K562 (cell line): ENCODE measurements around the gene GLCCI1. TPM values are rescaled to one million over a fixed set of nuclear protein-coding genes. Genes with fewer than 3 reads are reported as not detected.

Experiments used
- ATAC-seq: fragments of 200-7000 bp; cut with Tn5 transposase; 3 replicates; pipeline ENCODE4 v1.9.1; 2020; ENCODE audit warnings: moderate library complexity
- BruUV-seq: library from RNA; stranded (reverse); fragments of 400-500 nt; replicated peaks from 2 replicates; lab custom pipeline; 2021; lab: Mats Ljungman, UMichigan
- CTCF ChIA-PET: fragments of 300-600 bp; formaldehyde crosslinking; extraction: SDS; loops from one replicate; lab custom pipeline; 2021; ENCODE audit warnings: low intra/inter-chr PET ratio; lab: Yijun Ruan, JAX
- POLR2A ChIA-PET: fragments of 300-600, 350-650 bp; sonication (Branson Sonifier 250); formaldehyde crosslinking; extraction: SDS; loops from one replicate; lab custom pipeline; 2021; ENCODE audit warnings: antibody characterized with exemption, inconsistent platforms; lab: Yijun Ruan, JAX
- DNase-seq, 4 experiments: peaks; one replicate each; pipeline versions ENCODE4 v3.0.0 to v3.0.0-alpha.2; 2011 to 2018; ENCODE audit warnings: low spot score in 3 of 4, mixed read lengths in 3 of 4; ENCODE audit errors: extremely low read depth in 1 of 4
- FAIRE-seq: peaks from 2 replicates; lab custom pipeline; 2011; peaks lifted over from hg19 to GRCh38; lab: Jason Lieb, UNC
- H2AFZ ChIP-seq: 2 replicates; pipeline ENCODE4 v1.6.0; 2011; ENCODE audit warnings: low read depth, low read length, control low read depth, inconsistent platforms
- H3K27ac ChIP-seq: fragments of 200-600 bp; 3 replicates; pipeline ENCODE4 v1.8.0; 2011; ENCODE audit warnings: low read depth, mild to moderate bottlenecking, control low read depth, inconsistent platforms, low read length, moderate library complexity, mixed read lengths; ENCODE audit errors: extremely low read depth
- H3K27me3 ChIP-seq, 2 experiments: fragments of 300-600 bp in 1 of 2; 2 replicates in 1 of 2; 3 replicates in 1 of 2; pipeline versions ENCODE4 v1.6.0 to v1.8.0; 2011; ENCODE audit warnings: inconsistent platforms in 2 of 2, low read length in 2 of 2, mild to moderate bottlenecking in 1 of 2, mixed read lengths in 1 of 2, moderate library complexity in 1 of 2; ENCODE audit not compliant: control insufficient read depth in 2 of 2, insufficient read depth in 2 of 2
- H3K36me3 ChIP-seq: fragments of 300-600 bp; 3 replicates; pipeline ENCODE4 v1.8.0; 2011; ENCODE audit warnings: mild to moderate bottlenecking, low read length, inconsistent platforms; ENCODE audit not compliant: control insufficient read depth, insufficient read depth
- H3K4me1 ChIP-seq, 2 experiments: fragments of 200-600 bp in 1 of 2; replicated peaks in 1 of 2; 2 replicates in 1 of 2; 3 replicates in 1 of 2; pipeline versions ENCODE4 v1.5.1 to v1.8.0; 2011; ENCODE audit warnings: inconsistent platforms in 2 of 2, low read length in 2 of 2, mild to moderate bottlenecking in 1 of 2, mixed read lengths in 1 of 2, moderate library complexity in 1 of 2; ENCODE audit not compliant: control insufficient read depth in 2 of 2, insufficient read depth in 2 of 2
- H3K4me2 ChIP-seq: 2 replicates; pipeline ENCODE4 v1.6.1; 2011; ENCODE audit warnings: low read length, control low read depth, inconsistent platforms, mixed read lengths; ENCODE audit not compliant: insufficient read depth
- H3K4me3 ChIP-seq: fragments of 200-600 bp; sonication (generic), shearing (Covaris generic); 2 replicates; pipeline ENCODE4 v1.5.1; 2016; ENCODE audit warnings: control low read depth, inconsistent platforms
- H3K79me2 ChIP-seq: fragments of 200-600 bp; 3 replicates; pipeline ENCODE4 v1.8.0; 2011; ENCODE audit warnings: low read length, inconsistent platforms; ENCODE audit not compliant: control insufficient read depth, insufficient read depth
- H3K9ac ChIP-seq, 2 experiments: 2 replicates each; pipeline versions ENCODE4 v1.6.0 to v1.6.1; 2011; ENCODE audit warnings: low read depth in 2 of 2, low read length in 2 of 2, control low read depth in 1 of 2, inconsistent platforms in 1 of 2, mild to moderate bottlenecking in 1 of 2, mixed read lengths in 1 of 2; ENCODE audit not compliant: insufficient read depth in 1 of 2
- H3K9me1 ChIP-seq: one replicate; pipeline ENCODE4 v1.6.0; 2011; ENCODE audit warnings: inconsistent platforms, mild to moderate bottlenecking, low read length, moderate library complexity; ENCODE audit not compliant: control insufficient read depth, insufficient read depth
- H3K9me3 ChIP-seq: replicated peaks from 2 replicates; pipeline ENCODE4 v1.5.1; 2011; ENCODE audit warnings: low read depth, low read length, inconsistent platforms; ENCODE audit not compliant: control insufficient read depth, insufficient read depth
- H4K20me1 ChIP-seq: replicated peaks from 2 replicates; pipeline ENCODE4 v1.6.1; 2011; ENCODE audit warnings: low read length, inconsistent platforms, mixed read lengths; ENCODE audit not compliant: control insufficient read depth, insufficient read depth
- ARID1B ChIP-seq: fragments of 450-650 bp; IDR thresholded peaks from 2 replicates; pipeline ENCODE4 v1.6.1; 2016; ENCODE audit warnings: antibody characterized with exemption, mild to moderate bottlenecking, inconsistent platforms
- C11orf30 ChIP-seq: fragments of 450-650 bp; IDR thresholded peaks from 2 replicates; pipeline ENCODE4 v1.6.1; 2016; ENCODE audit warnings: low read depth, mild to moderate bottlenecking
- MAFG ChIP-seq: fragments of 450-650 bp; conservative IDR thresholded peaks from 2 replicates; pipeline ENCODE4 v1.6.1; 2016; ENCODE audit warnings: missing genetic modification characterization, missing compliant biosample characterization
- NRF1 ChIP-seq, 2 experiments: fragments of 450-650 bp; IDR thresholded peaks in 1 of 2; conservative IDR thresholded peaks in 1 of 2; 2 replicates each; pipeline ENCODE4 v1.6.1; 2014; ENCODE audit warnings: mild to moderate bottlenecking in 2 of 2
- SRSF3 ChIP-seq: fragments of 200-400 bp; formaldehyde crosslinking; IDR thresholded peaks from 2 replicates; pipeline ENCODE4 v1.6.1; 2016; ENCODE audit warnings: mild to moderate bottlenecking, low read length, moderate library complexity; ENCODE audit not compliant: insufficient read depth
- ZNF316 ChIP-seq: fragments of 450-650 bp; IDR thresholded peaks from 2 replicates; pipeline ENCODE4 v1.6.1; 2016
- WGBS: fragments of 100-300 bp; shearing (Covaris generic); methylation state at CpG from one replicate; pipeline ENCODE4 v1.1.6; 2016; ENCODE audit warnings: low coverage, mixed read lengths; ENCODE audit not compliant: insufficient coverage; ENCODE audit errors: missing lambda C conversion rate; 5-methylcytosine and 5-hydroxymethylcytosine counted together
- in situ Hi-C: fragments of 300-500 bp; cut with MboI; formaldehyde crosslinking; loops from 4 replicates; pipeline ENCODE4 v1.15.0; 2018; ENCODE audit warnings: inconsistent platforms, mixed read lengths
- intact Hi-C: fragments of 100-400 bp; cut with micrococcal nuclease; formaldehyde crosslinking; loops from 2 replicates; pipeline ENCODE4 v1.14.2; 2022
- polyA plus RNA-seq, 8 experiments: library from polyadenylated mRNA; depleted of rRNA in 4 of 8; stranded (reverse) in 5 of 8; unstranded in 3 of 8; fragments of >200 nt; fragmentation: Nextera tagmentation in 2 of 8; fragmentation: Illumina TruSeq in 1 of 8; extraction: Ambion mirVana in 2 of 8; extraction: Trizol in 1 of 8; gene quantifications; 2 replicates each; pipeline versions ENCODE4 v1.2.1 to v1.2.3, GENCODE V29; 2011 to 2014; ENCODE audit warnings: inconsistent platforms in 1 of 8, missing spikeins in 1 of 8
- total RNA-seq, 7 experiments: library from RNA; depleted of rRNA in 6 of 7; stranded (reverse); fragments of >200 nt in 6 of 7; fragmentation: Illumina TruSeq in 2 of 7; extraction: Trizol in 2 of 7; gene quantifications; 2 replicates each; pipeline versions ENCODE4 v1.2.1 to v1.2.3, GENCODE V29; 2011 to 2021; ENCODE audit warnings: low replicate concordance in 1 of 7

GLCCI1 gene
- total and polyA plus RNA-seq, 9 of the 15 experiments (the other 6 are each of a cell fraction or from before 2014, with no cell fraction given) = 2.7 to 11.9 (median 7.2) TPM

DNA sequence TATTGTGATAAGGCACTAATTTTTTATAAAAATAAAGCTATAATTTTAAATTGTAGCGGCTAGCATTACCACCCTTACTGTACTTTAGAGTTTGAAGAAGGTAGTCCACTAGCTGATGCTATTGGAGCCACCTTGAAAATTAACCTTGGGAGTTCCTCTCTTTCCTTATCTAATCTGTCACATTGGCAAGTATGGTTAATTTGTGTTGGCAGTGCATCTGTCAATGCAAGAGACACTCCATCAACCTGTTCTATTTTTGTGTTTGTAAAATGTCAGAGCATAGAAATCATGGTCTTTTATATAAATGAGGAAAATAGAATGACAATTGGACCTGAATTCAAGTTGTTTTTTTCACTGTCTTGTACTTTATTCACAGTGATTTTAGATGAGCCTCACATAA, 20.5 kb downstream of the GLCCI1 start (continued):
- peak; percentile 76 for TF ChIP-seq ARID1B

- H3K36me3 ChIP-seq = no peaks in the 10 kb centered on the region
- no peaks in the 10 kb centered on the region for H4K20me1 ChIP-seq
- H3K4me3 ChIP-seq = no peak overlapping the region
- 30% methylated on average over 5 of the region's 5 CpGs for WGBS
- peak; percentile 11 for FAIRE-seq
- CTCF ChIA-PET = interaction anchor here (0.6 kb wide), 1 partner anchor 628 kb away, joined by 4 read pairs; no protein-coding TSS in a partner anchor
- H3K4me2 ChIP-seq = peak overlapping the region; percentile 16; the same call in 1 of the 2 replicates
- no peaks in the 10 kb centered on the region for H3K9me1 ChIP-seq
- no peaks in the 10 kb centered on the region for H3K27me3 ChIP-seq
- TF ChIP-seq MAFG (tag) (peak; percentile 25; the same call in 1 of the 2 replicates), NRF1 (conservative IDR thresholded peaks at IDR 0.05 in 1 of 2, IDR thresholded peaks at IDR 0.05 in 1 of 2) (no peak), SRSF3 (no peak), ZNF316 (peak; percentile 83), C11orf30 (peak; percentile 65)
- intact Hi-C loops (no loop called here), in situ Hi-C loops (no loop called here)
- peaks cover 3% of the 10 kb centered on the region for H3K9me3 ChIP-seq
- ATAC-seq = peak; percentile 49
- H3K79me2 ChIP-seq = peaks cover 30% of the 10 kb centered on the region
- H2AFZ ChIP-seq = no peak overlapping the region
- DNase-seq = no peak
- no TSS peak for BruUV-seq
- peaks cover 0 to 12% of the 10 kb centered on the region in 2 experiments; a peak in 2 of 5 replicates for H3K4me1 ChIP-seq
- POLR2A ChIA-PET = interaction anchor here (0.7 to 2.0 kb wide), 3 partner anchors 10 to 20 kb away, joined by 3 to 12 read pairs (median 3); no protein-coding TSS in a partner anchor
- H3K27ac ChIP-seq = peak overlapping the region; percentile 5; the same call in 2 of the 3 replicates
- H3K9ac ChIP-seq = peak overlapping the region in 1 of 2 experiments; percentile 18; a peak in 2 of 4 replicates
Measured at GRCh38 chr7:7989616-7990440, 21.2 kb downstream of the GLCCI1 start.
